ENCODE data around the gene FHIT. TPM values are rescaled to one million over a fixed set of nuclear protein-coding genes. Genes with fewer than 3 reads are reported as not detected.
"Not testable (repeated sequence)": the region's sequence is repeated elsewhere in the genome, so short reads cannot be mapped to it uniquely, and the experiment has no call there.

Gene FHIT
- total RNA-seq, 2 donors from 2014 or later, result 6.8 to 12.3 TPM

DNA sequence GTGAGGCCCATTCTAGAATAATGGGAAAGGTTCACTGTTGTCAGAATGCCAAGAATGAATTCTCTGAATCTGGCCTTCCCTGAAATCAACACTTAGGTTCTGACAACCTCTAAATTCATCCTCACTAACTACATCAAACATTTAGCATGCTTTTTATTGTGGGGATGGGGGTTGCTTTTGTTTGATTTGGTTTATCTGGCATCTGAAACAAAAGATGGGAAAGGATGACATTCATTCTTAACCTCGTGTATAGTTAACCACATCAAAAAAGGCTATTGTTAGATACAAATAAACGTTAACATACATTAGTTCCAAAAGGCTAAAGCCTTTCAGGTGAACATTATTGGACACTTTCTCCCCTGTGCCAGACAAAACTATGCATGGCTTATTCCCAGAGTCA, 357.3 kb downstream of the FHIT start:
- H3K4me1 Mint-ChIP-seq, result peaks cover 24% of the 10 kb centered on the region
- Histone ChIP-seq H3K9ac (ENCODE audit: extremely low read depth, low read length, poor library complexity, severe bottlenecking) (no peak overlapping the region), H3K27me3 (ENCODE audit: control insufficient read depth, insufficient read depth, low read length, poor library complexity, severe bottlenecking) (no peaks in the 10 kb centered on the region), H3K9me3 (ENCODE audit: control insufficient read depth, low read length) (no peaks in the 10 kb centered on the region), H3K4me3 (ENCODE audit: low read length) (no peak overlapping the region), H3K4me1 (ENCODE audit: control insufficient read depth, insufficient read depth, low read length) (peaks cover 7% of the 10 kb centered on the region), H3K27ac (ENCODE audit: low read depth, low read length) (no peak overlapping the region), H3K36me3 (ENCODE audit: control insufficient read depth, insufficient read depth, low read length) (no peaks in the 10 kb centered on the region)
- H3K9me3 Mint-ChIP-seq, result no peaks in the 10 kb centered on the region
- TF ChIP-seq, protein P1, sequence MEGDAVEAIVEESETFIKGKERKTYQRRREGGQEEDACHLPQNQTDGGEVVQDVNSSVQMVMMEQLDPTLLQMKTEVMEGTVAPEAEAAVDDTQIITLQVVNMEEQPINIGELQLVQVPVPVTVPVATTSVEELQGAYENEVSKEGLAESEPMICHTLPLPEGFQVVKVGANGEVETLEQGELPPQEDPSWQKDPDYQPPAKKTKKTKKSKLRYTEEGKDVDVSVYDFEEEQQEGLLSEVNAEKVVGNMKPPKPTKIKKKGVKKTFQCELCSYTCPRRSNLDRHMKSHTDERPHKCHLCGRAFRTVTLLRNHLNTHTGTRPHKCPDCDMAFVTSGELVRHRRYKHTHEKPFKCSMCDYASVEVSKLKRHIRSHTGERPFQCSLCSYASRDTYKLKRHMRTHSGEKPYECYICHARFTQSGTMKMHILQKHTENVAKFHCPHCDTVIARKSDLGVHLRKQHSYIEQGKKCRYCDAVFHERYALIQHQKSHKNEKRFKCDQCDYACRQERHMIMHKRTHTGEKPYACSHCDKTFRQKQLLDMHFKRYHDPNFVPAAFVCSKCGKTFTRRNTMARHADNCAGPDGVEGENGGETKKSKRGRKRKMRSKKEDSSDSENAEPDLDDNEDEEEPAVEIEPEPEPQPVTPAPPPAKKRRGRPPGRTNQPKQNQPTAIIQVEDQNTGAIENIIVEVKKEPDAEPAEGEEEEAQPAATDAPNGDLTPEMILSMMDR (conservative IDR thresholded peaks at IDR 0.05), result no peak
- no peak overlapping the region for H3K27ac Mint-ChIP-seq
- H3K36me3 Mint-ChIP-seq (ENCODE audit: low read depth), result no peaks in the 10 kb centered on the region
- no peak overlapping the region for H3K4me3 Mint-ChIP-seq
- no peak for DNase-seq
- WGBS, 2 experiments (ENCODE audit: insufficient coverage in 1 of 2, insufficient read length in 1 of 2), result 92 to 100% methylated on average over 2 of the region's 2 CpGs
- H3K27me3 Mint-ChIP-seq (ENCODE audit: insufficient read depth), result no peaks in the 10 kb centered on the region

DNA sequence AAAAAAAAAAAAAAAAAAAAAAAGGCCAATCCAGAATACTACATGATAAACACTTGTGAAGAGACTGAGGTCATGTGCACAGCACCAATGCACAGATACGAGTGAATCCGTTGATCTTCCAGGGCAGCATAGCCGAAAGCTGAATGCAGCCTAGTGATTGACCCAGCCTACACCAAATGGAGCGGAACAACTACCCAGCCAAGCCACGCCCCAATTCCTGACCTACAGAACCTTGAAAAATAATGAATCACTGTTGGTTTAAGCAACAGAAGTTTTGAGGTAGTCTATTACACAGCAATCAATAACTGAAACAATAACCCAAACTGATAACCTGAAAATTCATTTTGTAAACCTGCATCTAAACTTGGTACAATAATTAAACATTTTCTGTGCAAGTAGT, 361.0 kb downstream of the FHIT start:
- H3K27ac Mint-ChIP-seq, result no peak overlapping the region
- H3K9me3 Mint-ChIP-seq, result no peaks in the 10 kb centered on the region
- no peak for DNase-seq
- WGBS, 2 experiments (ENCODE audit: insufficient coverage in 1 of 2, insufficient read length in 1 of 2), result 75% methylated on average over 5 of the region's 5 CpGs; no CpG with 5 or more reads in 1 of the 2 experiments
- peaks cover 4% of the 10 kb centered on the region for H3K4me1 Mint-ChIP-seq
- H3K9me3 ChIP-seq (ENCODE audit: control insufficient read depth, low read length), result no peaks in the 10 kb centered on the region
- TF ChIP-seq, protein P1 (conservative IDR thresholded peaks at IDR 0.05), result no peak
- H3K27ac ChIP-seq (ENCODE audit: low read depth, low read length), result no peak overlapping the region
- H3K36me3 ChIP-seq (ENCODE audit: control insufficient read depth, insufficient read depth, low read length), result no peaks in the 10 kb centered on the region
- H3K27me3 ChIP-seq (ENCODE audit: control insufficient read depth, insufficient read depth, low read length, poor library complexity, severe bottlenecking), result no peaks in the 10 kb centered on the region
- H3K27me3 Mint-ChIP-seq (ENCODE audit: insufficient read depth), result no peaks in the 10 kb centered on the region
- no peak overlapping the region for H3K9ac ChIP-seq (ENCODE audit: extremely low read depth, low read length, poor library complexity, severe bottlenecking)
- no peak overlapping the region for H3K4me3 Mint-ChIP-seq
- no peaks in the 10 kb centered on the region for H3K4me1 ChIP-seq (ENCODE audit: control insufficient read depth, insufficient read depth, low read length)
- H3K4me3 ChIP-seq (ENCODE audit: low read length), result no peak overlapping the region
- no peaks in the 10 kb centered on the region for H3K36me3 Mint-ChIP-seq (ENCODE audit: low read depth)

DNA sequence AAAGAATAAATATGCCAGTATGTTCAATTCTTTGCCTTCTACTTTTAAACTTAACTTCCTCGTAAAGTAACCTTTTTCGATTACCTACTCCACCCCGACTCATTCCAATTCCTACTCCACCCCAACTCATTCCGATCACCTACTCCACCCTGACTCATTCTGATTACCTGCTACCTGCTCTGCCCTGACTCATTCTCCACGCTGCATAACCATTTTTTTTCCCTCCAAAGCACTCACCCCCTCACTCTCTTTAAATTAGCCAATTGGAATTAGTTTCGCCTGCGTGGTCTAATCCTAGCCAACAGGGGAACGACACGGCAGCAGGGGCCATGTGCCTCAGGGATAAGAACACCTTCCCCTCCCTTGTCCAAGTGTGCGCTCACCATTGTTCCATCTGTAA, 362.3 kb downstream of the FHIT start:
- H3K36me3 ChIP-seq (ENCODE audit: control insufficient read depth, insufficient read depth, low read length); H3K4me1 Mint-ChIP-seq; H3K27me3 Mint-ChIP-seq (ENCODE audit: insufficient read depth); H3K27ac ChIP-seq (ENCODE audit: low read depth, low read length); DNase-seq; H3K4me3 ChIP-seq (ENCODE audit: low read length); H3K9me3 ChIP-seq (ENCODE audit: control insufficient read depth, low read length); H3K4me1 ChIP-seq (ENCODE audit: control insufficient read depth, insufficient read depth, low read length); H3K9me3 Mint-ChIP-seq; H3K9ac ChIP-seq (ENCODE audit: extremely low read depth, low read length, poor library complexity, severe bottlenecking); H3K36me3 Mint-ChIP-seq (ENCODE audit: low read depth); H3K4me3 Mint-ChIP-seq; H3K27ac Mint-ChIP-seq; H3K27me3 ChIP-seq (ENCODE audit: control insufficient read depth, insufficient read depth, low read length, poor library complexity, severe bottlenecking): not testable (repeated sequence)
- WGBS, 2 experiments (ENCODE audit: insufficient coverage in 1 of 2, insufficient read length in 1 of 2), result 95 to 99% methylated on average over 9 to 10 of the region's 10 CpGs

DNA sequence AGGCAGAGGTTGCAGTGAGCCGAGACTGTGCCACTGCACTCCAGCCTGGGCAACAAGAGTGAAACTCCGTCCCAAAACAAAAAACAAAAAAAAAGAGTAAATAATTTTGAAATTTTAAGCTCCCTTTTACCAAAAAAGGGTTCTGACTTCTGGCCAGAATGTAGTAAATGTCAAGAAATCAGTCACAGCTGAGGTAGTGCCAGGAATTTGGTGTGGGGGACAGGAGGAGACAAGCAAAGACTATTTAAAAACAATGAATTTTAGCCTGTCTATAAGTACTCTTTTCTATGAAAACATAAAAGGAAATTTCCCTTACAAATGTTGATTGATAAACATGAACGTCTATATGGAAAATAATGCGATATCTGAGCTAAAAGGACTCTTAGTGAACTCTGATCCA, 363.7 kb downstream of the FHIT start:
- H3K9me3 ChIP-seq (ENCODE audit: control insufficient read depth, low read length), result no peaks in the 10 kb centered on the region
- Mint-ChIP-seq H3K36me3 (ENCODE audit: low read depth) (no peaks in the 10 kb centered on the region), H3K27me3 (ENCODE audit: insufficient read depth) (no peaks in the 10 kb centered on the region), H3K27ac (no peak overlapping the region), H3K9me3 (peaks cover 5% of the 10 kb centered on the region), H3K4me3 (no peak overlapping the region), H3K4me1 (no peaks in the 10 kb centered on the region)
- H3K9ac ChIP-seq (ENCODE audit: extremely low read depth, low read length, poor library complexity, severe bottlenecking), result no peak overlapping the region
- no peak for DNase-seq
- TF ChIP-seq, protein P1 (conservative IDR thresholded peaks at IDR 0.05), result no peak
- H3K4me1 ChIP-seq (ENCODE audit: control insufficient read depth, insufficient read depth, low read length), result no peaks in the 10 kb centered on the region
- no peaks in the 10 kb centered on the region for H3K36me3 ChIP-seq (ENCODE audit: control insufficient read depth, insufficient read depth, low read length)
- H3K27ac ChIP-seq (ENCODE audit: low read depth, low read length), result no peak overlapping the region
- 100% methylated on average over 3 of the region's 4 CpGs; no CpG with 5 or more reads in 1 of the 2 experiments for WGBS, 2 experiments (ENCODE audit: insufficient coverage in 1 of 2, insufficient read length in 1 of 2)
- H3K27me3 ChIP-seq (ENCODE audit: control insufficient read depth, insufficient read depth, low read length, poor library complexity, severe bottlenecking), result no peaks in the 10 kb centered on the region
- no peak overlapping the region for H3K4me3 ChIP-seq (ENCODE audit: low read length)
